ENCODE data around the gene ZNF217.
"Not testable (repeated sequence)": the region's sequence is repeated elsewhere in the genome, so short reads cannot be mapped to it uniquely, and the experiment has no call there.

The ZNF217 gene

GRCh38 chr20:53535878-53536277 is 57.8 kb downstream of the ZNF217 start:
- Histone ChIP-seq H3K9ac (ENCODE audit: low read depth, low read length) (no peak overlapping the region), H3K9me3 (ENCODE audit: control insufficient read depth, insufficient read depth, low read length) (no peaks in the 10 kb centered on the region), H3K4me1 (ENCODE audit: insufficient read depth, low read length) (no peaks in the 10 kb centered on the region; the same call in 1 of the 2 replicates), H3K36me3 (ENCODE audit: insufficient read depth, low read length) (no peaks in the 10 kb centered on the region)

- H3K9me3 ChIP-seq (ENCODE audit: control insufficient read depth, insufficient read depth, low read length), result no peaks in the 10 kb centered on the region
- H3K4me1 ChIP-seq (ENCODE audit: insufficient read depth, low read length), result no peaks in the 10 kb centered on the region; the same call in 1 of the 2 replicates
- H3K9ac ChIP-seq (ENCODE audit: low read depth, low read length), result no peak overlapping the region
- no peaks in the 10 kb centered on the region for H3K36me3 ChIP-seq (ENCODE audit: insufficient read depth, low read length)
Measured at GRCh38 chr20:53534037-53534436, 59.6 kb downstream of the ZNF217 start.

GRCh38 chr20:53533500-53533899 is 60.1 kb downstream of the ZNF217 start:
- no peaks in the 10 kb centered on the region; the same call in 1 of the 2 replicates for H3K4me1 ChIP-seq (ENCODE audit: insufficient read depth, low read length)
- H3K9ac ChIP-seq (ENCODE audit: low read depth, low read length), result no peak overlapping the region
- H3K9me3 ChIP-seq (ENCODE audit: control insufficient read depth, insufficient read depth, low read length), result no peaks in the 10 kb centered on the region
- H3K36me3 ChIP-seq (ENCODE audit: insufficient read depth, low read length), result no peaks in the 10 kb centered on the region

GRCh38 chr20:53532654-53533312 is 60.9 kb downstream of the ZNF217 start:
- H3K36me3 ChIP-seq (ENCODE audit: insufficient read depth, low read length); H3K4me1 ChIP-seq (ENCODE audit: insufficient read depth, low read length); H3K9ac ChIP-seq (ENCODE audit: low read depth, low read length); H3K9me3 ChIP-seq (ENCODE audit: control insufficient read depth, insufficient read depth, low read length): not testable (repeated sequence)

- Histone ChIP-seq H3K4me1 (ENCODE audit: insufficient read depth, low read length) (no peaks in the 10 kb centered on the region), H3K36me3 (ENCODE audit: insufficient read depth, low read length) (no peaks in the 10 kb centered on the region), H3K9ac (ENCODE audit: low read depth, low read length) (no peak overlapping the region), H3K9me3 (ENCODE audit: control insufficient read depth, insufficient read depth, low read length) (no peaks in the 10 kb centered on the region)
Measured at GRCh38 chr20:53530440-53530839, 63.2 kb downstream of the ZNF217 start.

- H3K4me1 ChIP-seq (ENCODE audit: insufficient read depth, low read length), result no peaks in the 10 kb centered on the region
- no peaks in the 10 kb centered on the region for H3K36me3 ChIP-seq (ENCODE audit: insufficient read depth, low read length)
- H3K9ac ChIP-seq (ENCODE audit: low read depth, low read length), result no peak overlapping the region
- H3K9me3 ChIP-seq (ENCODE audit: control insufficient read depth, insufficient read depth, low read length), result no peaks in the 10 kb centered on the region
Measured at GRCh38 chr20:53529658-53530057, 64.0 kb downstream of the ZNF217 start.

- Histone ChIP-seq H3K9me3 (ENCODE audit: control insufficient read depth, insufficient read depth, low read length) (no peaks in the 10 kb centered on the region), H3K9ac (ENCODE audit: low read depth, low read length) (no peak overlapping the region), H3K36me3 (ENCODE audit: insufficient read depth, low read length) (no peaks in the 10 kb centered on the region), H3K4me1 (ENCODE audit: insufficient read depth, low read length) (no peaks in the 10 kb centered on the region)
Measured at GRCh38 chr20:53527196-53527595, 66.4 kb downstream of the ZNF217 start.

- no peaks in the 10 kb centered on the region for H3K36me3 ChIP-seq (ENCODE audit: insufficient read depth, low read length)
- H3K9me3 ChIP-seq (ENCODE audit: control insufficient read depth, insufficient read depth, low read length), result no peaks in the 10 kb centered on the region
- H3K9ac ChIP-seq (ENCODE audit: low read depth, low read length), result no peak overlapping the region
- H3K4me1 ChIP-seq (ENCODE audit: insufficient read depth, low read length), result no peaks in the 10 kb centered on the region
Measured at GRCh38 chr20:53524589-53525312, 68.9 kb downstream of the ZNF217 start.

- not testable (repeated sequence) for H3K9ac ChIP-seq (ENCODE audit: low read depth, low read length); H3K9me3 ChIP-seq (ENCODE audit: control insufficient read depth, insufficient read depth, low read length); H3K36me3 ChIP-seq (ENCODE audit: insufficient read depth, low read length); H3K4me1 ChIP-seq (ENCODE audit: insufficient read depth, low read length)
Measured at GRCh38 chr20:53523615-53524014, 70.0 kb downstream of the ZNF217 start.

- Histone ChIP-seq H3K36me3 (ENCODE audit: insufficient read depth, low read length) (no peaks in the 10 kb centered on the region), H3K9ac (ENCODE audit: low read depth, low read length) (no peak overlapping the region), H3K9me3 (ENCODE audit: control insufficient read depth, insufficient read depth, low read length) (no peaks in the 10 kb centered on the region), H3K4me1 (ENCODE audit: insufficient read depth, low read length) (no peaks in the 10 kb centered on the region)
Measured at GRCh38 chr20:53522696-53523095, 70.9 kb downstream of the ZNF217 start.

GRCh38 chr20:53522026-53522425 is 71.6 kb downstream of the ZNF217 start:
- Histone ChIP-seq H3K9ac (ENCODE audit: low read depth, low read length) (no peak overlapping the region), H3K36me3 (ENCODE audit: insufficient read depth, low read length) (no peaks in the 10 kb centered on the region)

GRCh38 chr20:53521421-53521820 is 72.2 kb downstream of the ZNF217 start:
- not testable (repeated sequence) for H3K9ac ChIP-seq (ENCODE audit: low read depth, low read length); H3K9me3 ChIP-seq (ENCODE audit: control insufficient read depth, insufficient read depth, low read length); H3K4me1 ChIP-seq (ENCODE audit: insufficient read depth, low read length); H3K36me3 ChIP-seq (ENCODE audit: insufficient read depth, low read length)

More at GRCh38 chr20:53522026-53522425, 71.6 kb downstream of the ZNF217 start:
- Histone ChIP-seq H3K9me3 (ENCODE audit: control insufficient read depth, insufficient read depth, low read length) (no peaks in the 10 kb centered on the region), H3K4me1 (ENCODE audit: insufficient read depth, low read length) (no peaks in the 10 kb centered on the region)

GRCh38 chr20:53517146-53517545 is 76.5 kb downstream of the ZNF217 start:
- no peaks in the 10 kb centered on the region for H3K36me3 ChIP-seq (ENCODE audit: insufficient read depth, low read length)
- H3K9me3 ChIP-seq (ENCODE audit: control insufficient read depth, insufficient read depth, low read length), result no peaks in the 10 kb centered on the region
- no peaks in the 10 kb centered on the region for H3K4me1 ChIP-seq (ENCODE audit: insufficient read depth, low read length)
- H3K9ac ChIP-seq (ENCODE audit: low read depth, low read length), result no peak overlapping the region
